HFF-Myc (cell line): ENCODE measurements around the gene HSD11B1.

ENCODE experiments used
- DNase-seq: peaks from one replicate; pipeline ENCODE4 v3.0.0-alpha.2; 2011; ENCODE audit warnings: low read depth; ENCODE audit errors: extremely low read depth
- H3K4me3 ChIP-seq: replicated peaks from 2 replicates; pipeline ENCODE4 v1.5.1; 2011; ENCODE audit warnings: low read depth, mild to moderate bottlenecking, control low read depth, low read length
- TF ChIP-seq, protein P1 (sequence below): IDR thresholded peaks from 2 replicates; pipeline ENCODE4 v1.5.1; 2012; ENCODE audit warnings: mild to moderate bottlenecking, low read depth, low read length, control low read depth; ENCODE audit errors: missing control alignments

HSD11B1 gene

DNA sequence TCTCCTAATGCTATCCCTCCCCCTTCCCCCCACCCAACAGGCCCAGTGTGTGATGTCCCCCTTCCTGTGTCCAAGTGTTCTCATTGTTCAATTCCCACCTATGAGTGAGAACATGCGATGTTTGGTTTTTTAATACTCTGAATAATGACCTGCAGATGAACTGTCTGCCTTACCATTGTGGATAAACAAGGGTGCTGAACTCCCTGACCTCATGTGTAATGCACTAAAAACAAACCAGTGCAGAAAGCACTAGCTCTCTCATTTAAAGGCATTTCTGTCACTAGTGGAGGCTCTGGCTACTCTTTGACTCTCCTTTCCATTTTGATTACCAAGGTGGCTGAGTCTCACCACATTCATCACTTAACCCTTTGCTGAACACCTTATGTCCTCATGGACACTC is 28.1 kb downstream of the HSD11B1 start:
- no peak overlapping the region for H3K4me3 ChIP-seq
- TF ChIP-seq, protein P1, sequence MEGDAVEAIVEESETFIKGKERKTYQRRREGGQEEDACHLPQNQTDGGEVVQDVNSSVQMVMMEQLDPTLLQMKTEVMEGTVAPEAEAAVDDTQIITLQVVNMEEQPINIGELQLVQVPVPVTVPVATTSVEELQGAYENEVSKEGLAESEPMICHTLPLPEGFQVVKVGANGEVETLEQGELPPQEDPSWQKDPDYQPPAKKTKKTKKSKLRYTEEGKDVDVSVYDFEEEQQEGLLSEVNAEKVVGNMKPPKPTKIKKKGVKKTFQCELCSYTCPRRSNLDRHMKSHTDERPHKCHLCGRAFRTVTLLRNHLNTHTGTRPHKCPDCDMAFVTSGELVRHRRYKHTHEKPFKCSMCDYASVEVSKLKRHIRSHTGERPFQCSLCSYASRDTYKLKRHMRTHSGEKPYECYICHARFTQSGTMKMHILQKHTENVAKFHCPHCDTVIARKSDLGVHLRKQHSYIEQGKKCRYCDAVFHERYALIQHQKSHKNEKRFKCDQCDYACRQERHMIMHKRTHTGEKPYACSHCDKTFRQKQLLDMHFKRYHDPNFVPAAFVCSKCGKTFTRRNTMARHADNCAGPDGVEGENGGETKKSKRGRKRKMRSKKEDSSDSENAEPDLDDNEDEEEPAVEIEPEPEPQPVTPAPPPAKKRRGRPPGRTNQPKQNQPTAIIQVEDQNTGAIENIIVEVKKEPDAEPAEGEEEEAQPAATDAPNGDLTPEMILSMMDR, result no peak
- no peak for DNase-seq

- TF ChIP-seq, protein P1, result no peak
- no peak for DNase-seq
- H3K4me3 ChIP-seq, result no peak overlapping the region
Measured at GRCh38 chr1:209733409-209734192, 29.0 kb downstream of the HSD11B1 start.

DNA sequence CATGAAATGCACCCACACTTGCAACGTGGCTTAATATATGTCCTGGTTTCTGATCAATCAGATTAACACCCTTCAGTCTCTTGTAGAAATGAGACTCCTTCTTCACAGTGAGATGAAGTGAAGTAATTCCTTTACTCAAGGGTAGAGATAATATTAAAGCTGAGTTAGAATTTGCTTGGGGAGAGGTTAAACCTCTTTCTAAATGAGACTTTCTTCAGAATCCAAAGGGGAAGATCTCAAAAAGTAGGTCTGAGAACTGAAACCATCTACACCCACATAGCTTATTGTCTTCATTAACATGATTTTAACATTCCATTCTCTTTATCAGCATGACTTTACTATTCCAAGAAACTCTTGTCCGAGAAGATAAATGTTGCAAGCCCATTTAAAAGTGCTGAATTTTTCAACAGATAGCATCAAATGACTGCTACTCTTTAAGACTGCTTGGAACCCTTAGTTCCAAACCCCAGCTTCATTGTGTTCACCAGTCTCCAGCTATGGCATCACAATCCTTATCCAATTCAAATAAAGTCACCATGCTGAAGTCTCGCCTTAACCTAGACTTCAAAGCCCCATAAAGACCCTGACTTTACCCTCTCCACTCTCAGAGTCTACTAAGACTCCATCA is 32.0 kb downstream of the HSD11B1 start:
- DNase-seq, result no peak
- H3K4me3 ChIP-seq, result no peak overlapping the region
- TF ChIP-seq, protein P1, result no peak

DNA sequence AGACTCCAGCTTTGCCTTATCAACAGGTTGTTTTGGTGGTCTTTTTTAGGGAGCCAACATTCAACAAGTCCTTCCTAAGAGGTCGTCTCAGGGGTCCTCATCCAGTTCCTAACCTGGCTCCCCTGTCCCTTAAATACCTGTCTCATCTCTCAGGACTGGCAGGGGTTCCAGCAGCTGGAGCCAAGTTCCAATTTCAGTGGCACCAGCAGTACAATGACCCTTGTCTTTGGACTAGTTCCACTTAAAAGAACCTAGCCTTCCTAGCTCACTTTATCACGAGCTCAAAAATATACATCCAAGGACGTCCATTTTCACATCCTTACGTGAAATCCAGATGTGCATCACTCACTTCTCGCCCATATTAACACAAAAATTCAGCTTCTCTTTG is 32.5 kb downstream of the HSD11B1 start:
- no peak overlapping the region for H3K4me3 ChIP-seq
- TF ChIP-seq, protein P1, result no peak
- no peak for DNase-seq

DNA sequence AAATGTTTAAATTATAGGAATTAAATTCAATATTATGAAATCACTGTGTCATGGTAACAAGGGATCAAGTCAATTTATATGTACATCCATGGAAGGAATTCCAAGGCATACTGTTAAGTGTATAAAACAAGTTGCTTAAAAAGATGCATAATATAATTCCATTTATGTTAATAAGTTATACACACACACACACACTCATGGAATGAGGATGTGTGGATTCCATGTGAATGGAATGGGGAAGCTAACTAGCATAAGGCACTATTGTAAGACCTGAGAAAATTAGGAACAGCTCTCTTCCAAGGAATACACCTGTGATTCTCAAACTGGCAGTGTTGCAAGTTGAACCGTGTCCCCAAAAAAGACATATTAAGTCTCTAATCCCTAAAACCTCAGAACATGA is 33.6 kb downstream of the HSD11B1 start:
- TF ChIP-seq, protein P1, result no peak
- no peak for DNase-seq
- no peak overlapping the region for H3K4me3 ChIP-seq

GRCh38 chr1:209741193-209741592 is 36.5 kb downstream of the HSD11B1 start:
- DNase-seq, result no peak
- H3K4me3 ChIP-seq, result no peak overlapping the region
- TF ChIP-seq, protein P1, result no peak
